DOHH2 (cell line): ENCODE results near the gene CPED1.

Experiments
- CTCF ChIP-seq: fragments of 200-600 bp; sonication (generic); IDR thresholded peaks from one replicate; pipeline ENCODE4 v1.5.1; 2014; ENCODE audit warnings: antibody characterized with exemption, mild to moderate bottlenecking, low read depth, low read length; ENCODE audit not compliant: poor library complexity, severe bottlenecking
- EZH2phosphoT487 ChIP-seq: fragments of 200-600 bp; sonication (generic); IDR thresholded peaks from 2 replicates; pipeline ENCODE4 v1.6.1; 2017; ENCODE audit warnings: borderline replicate concordance, mild to moderate bottlenecking, antibody characterized with exemption, low read length, moderate library complexity, mixed read lengths

GRCh38 chr7:121302214-121302745 lies 313.8 kb downstream of the CPED1 start:
- no peak for TF ChIP-seq EZH2phosphoT487
- no peak for TF ChIP-seq CTCF
